Activated T-cell treated with anti-CD3 and anti-CD28 coated beads for 24 hours (primary cell): ENCODE data around the gene THSD7A.

ENCODE experiments used
- DNase-seq: peaks from one replicate; pipeline ENCODE4 v3.0.0-alpha.2; 2020; ENCODE audit warnings: low read depth

The THSD7A gene

DNA sequence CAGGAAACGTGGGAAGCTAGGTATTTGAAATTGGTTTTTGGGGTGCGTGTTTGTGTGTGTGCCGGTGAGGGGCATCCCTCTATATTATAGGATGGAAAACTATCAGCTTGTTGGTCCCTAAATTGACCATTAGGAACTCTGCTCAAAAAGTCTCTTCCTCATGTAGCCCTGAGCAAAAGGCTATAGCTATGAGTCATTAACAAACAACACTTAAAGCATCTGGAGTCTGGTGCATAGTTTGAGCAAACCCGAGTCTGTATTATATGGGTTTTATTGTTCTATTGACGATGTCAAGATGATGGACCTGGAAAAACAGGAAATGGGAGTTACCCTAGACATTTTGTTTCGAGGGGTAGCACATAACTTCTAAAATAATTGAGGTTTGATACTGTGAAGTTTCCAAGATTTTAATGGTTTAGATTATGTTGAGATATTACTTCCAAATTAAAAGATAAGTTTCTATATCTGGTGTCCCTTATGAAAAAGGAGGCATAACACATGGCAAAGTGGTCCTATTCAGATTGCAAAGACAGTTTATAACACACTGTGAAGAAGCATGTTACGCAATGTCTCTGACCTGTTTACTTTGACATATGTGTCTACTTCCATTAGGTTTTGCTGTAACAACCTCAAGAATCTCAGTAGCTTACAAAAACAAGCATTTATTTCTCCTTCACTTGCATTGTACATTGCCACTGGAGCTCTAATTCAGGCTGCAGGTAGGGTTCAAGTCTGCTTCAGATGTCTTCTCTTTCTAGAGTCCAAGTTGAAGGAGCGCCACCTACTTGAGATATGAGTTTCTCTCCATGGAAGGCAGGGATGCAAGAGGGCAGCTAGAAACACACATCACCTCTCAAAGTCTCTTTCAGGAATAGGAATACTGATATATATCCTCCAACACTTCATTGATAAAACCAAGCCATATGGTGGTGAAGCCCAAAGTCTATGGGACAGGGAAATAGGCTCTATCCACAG lies 500.6 kb downstream of the THSD7A start:
- DNase-seq = no peak

- no peak for DNase-seq
Observed at GRCh38 chr7:11330717-11331116, 501.3 kb downstream of the THSD7A start.

DNA sequence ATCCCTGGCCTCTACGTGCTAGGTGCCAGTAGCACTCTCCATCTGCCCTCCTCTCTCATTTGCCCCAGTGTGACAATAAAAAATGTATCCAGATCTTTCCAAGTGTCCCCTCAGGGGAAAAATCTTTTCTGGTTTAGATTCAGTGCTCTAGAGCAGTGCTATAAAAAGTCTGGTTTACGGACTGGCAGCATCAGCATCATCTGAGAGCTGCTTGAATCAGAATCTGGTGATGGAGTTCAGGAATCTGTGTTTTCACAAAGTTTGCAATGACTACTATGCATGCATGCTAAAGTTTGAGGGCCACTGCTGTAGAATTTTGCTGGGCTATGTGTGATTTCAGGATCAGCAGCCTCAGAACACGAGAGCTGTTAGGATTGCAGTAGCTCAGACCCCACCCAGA lies 501.8 kb downstream of the THSD7A start:
- no peak for DNase-seq

DNA sequence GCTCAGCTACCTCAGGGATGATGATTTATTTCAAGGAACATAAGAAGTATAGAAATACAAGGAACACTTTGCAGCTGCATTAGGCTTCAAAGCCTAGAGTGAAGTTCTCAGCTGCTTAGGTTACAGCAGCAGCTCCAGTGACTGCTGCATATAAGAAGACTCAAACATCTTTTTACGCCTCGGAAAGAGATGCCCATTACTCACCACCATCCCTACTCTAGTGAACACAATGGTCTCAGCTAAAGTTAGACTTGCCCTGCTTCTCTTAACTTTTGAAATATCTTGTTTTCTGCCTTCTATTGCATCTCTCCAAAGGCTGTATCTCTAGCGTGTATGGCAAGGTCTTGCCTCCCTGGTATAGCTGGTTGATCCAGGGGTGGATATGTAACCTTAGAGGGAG lies 502.4 kb downstream of the THSD7A start:
- DNase-seq = no peak

GRCh38 chr7:11328309-11328708 lies 503.7 kb downstream of the THSD7A start:
- DNase-seq = no peak

GRCh38 chr7:11327633-11328032 lies 504.4 kb downstream of the THSD7A start:
- DNase-seq = no peak
